Body of pancreas (tissue), 4 donors: ENCODE results near the gene S100A9. TPM values are rescaled to one million over a fixed set of nuclear protein-coding genes. Genes with fewer than 3 reads are reported as not detected.
A peak's percentile ranks its signal among the peaks of the same experiment; 100 is the strongest.

ENCODE experiments used
- ATAC-seq: fragments of 150-250 bp; one replicate; pipeline ENCODE4 v1.9.1; 2016
- DNase-seq, 4 donors: peaks; one replicate each; pipeline ENCODE4 v3.0.0-alpha.2; 2019
- H3K27ac ChIP-seq, 4 donors: fragments of 200-600 bp; sonication (generic); 1 replicate in 3 of 4; 2 replicates in 1 of 4; pipeline versions ENCODE4 v1.5.1 to v1.6.1; 2016 to 2019; ENCODE audit warnings: mild to moderate bottlenecking in 1 of 4, mixed read lengths in 1 of 4, moderate library complexity in 1 of 4
- H3K27me3 ChIP-seq, 2 donors: fragments of 200-600 bp; sonication (generic); one replicate each; pipeline ENCODE4 v1.6.0; 2016; ENCODE audit warnings: mild to moderate bottlenecking in 1 of 2
- H3K36me3 ChIP-seq, 2 donors: fragments of 200-600 bp; sonication (generic); replicated peaks in 1 of 2; 2 replicates each; pipeline ENCODE4 v1.5.1; 2016; ENCODE audit warnings: low read depth in 2 of 2; ENCODE audit not compliant: insufficient read depth in 1 of 2
- H3K4me1 ChIP-seq: fragments of 200-600 bp; sonication (generic); one replicate; pipeline ENCODE4 v1.6.0; 2016
- H3K4me3 ChIP-seq, 2 donors: fragments of 200-600 bp; sonication (generic); 1 replicate in 1 of 2; 2 replicates in 1 of 2; pipeline ENCODE4 v1.5.1; 2016 to 2019
- H3K9me3 ChIP-seq, 3 donors: fragments of 200-600 bp; sonication (generic); 1 replicate in 2 of 3; 2 replicates in 1 of 3; pipeline ENCODE4 v1.5.1; 2016
- CTCF ChIP-seq, 7 experiments: fragments of 450-650 bp in 4 of 7; fragments of 200-600 bp in 3 of 7; sonication (generic) in 3 of 7; IDR thresholded peaks; one replicate each; pipeline ENCODE4 v1.5.1; 2016 to 2019; ENCODE audit warnings: antibody characterized with exemption in 7 of 7
- POLR2A ChIP-seq, 3 donors: fragments of 450-650 bp; IDR thresholded peaks; one replicate each; pipeline ENCODE4 v1.6.1; 2016; ENCODE audit warnings: antibody characterized with exemption in 3 of 3, mild to moderate bottlenecking in 2 of 3
- WGBS, 2 donors: methylation state at CpG; one replicate each; pipeline ENCODE4 v1.1.5; 2017; 5-methylcytosine and 5-hydroxymethylcytosine counted together
- intact Hi-C: fragments of 100-400 bp; cut with DNase I; formaldehyde crosslinking; loops from one replicate; pipeline ENCODE4 v1.15.1; 2023
- total RNA-seq, 2 donors: library from RNA; depleted of rRNA; stranded (reverse); fragments of >200 nt; gene quantifications; one replicate each; pipeline ENCODE4 v1.1.0, GENCODE V29; 2016

S100A9 gene
- total RNA-seq, 2 donors from 2014 or later: 19.5 to 43.2 TPM

- no peak for DNase-seq
- ATAC-seq: no peak
- Histone ChIP-seq H3K36me3 (no peaks in the 10 kb centered on the region), H3K9me3 (no peaks in the 10 kb centered on the region), H3K4me3 (no peak overlapping the region), H3K27ac (no peak overlapping the region), H3K4me1 (no peaks in the 10 kb centered on the region), H3K27me3 (no peaks in the 10 kb centered on the region)
- intact Hi-C loops: loop anchor here (5.0 kb wide), 1 partner anchor 141 kb away; no protein-coding TSS in a partner anchor
- WGBS, 2 donors: 68 to 69% methylated on average over 8 of the region's 8 CpGs
- no peak for TF ChIP-seq CTCF (IDR thresholded peaks at IDR 0.05)
- TF ChIP-seq POLR2A (IDR thresholded peaks at IDR 0.05): no peak
Observed at GRCh38 chr1:153356392-153357075, 1.1 kb upstream of the S100A9 start.

- H3K27ac ChIP-seq: peak overlapping the region in 1 of 4 donors; percentile 54
- H3K9me3 ChIP-seq: no peaks in the 10 kb centered on the region
Observed at GRCh38 chr1:153357076-153357852, 390 bp upstream of the S100A9 start.

GRCh38 chr1:153358691-153358975 lies 979 bp downstream of the S100A9 start:
- Histone ChIP-seq H3K4me1 (no peaks in the 10 kb centered on the region), H3K27ac (peak overlapping the region in 1 of 4 donors; percentile 54), H3K9me3 (no peaks in the 10 kb centered on the region), H3K36me3 (no peaks in the 10 kb centered on the region), H3K4me3 (no peak overlapping the region), H3K27me3 (no peaks in the 10 kb centered on the region)
- DNase-seq (no peak), ATAC-seq (no peak)
- intact Hi-C loops: loop anchor here (5.0 kb wide), 1 partner anchor 139 kb away; no protein-coding TSS in a partner anchor
- TF ChIP-seq CTCF (IDR thresholded peaks at IDR 0.05): no peak
- no peak for TF ChIP-seq POLR2A (IDR thresholded peaks at IDR 0.05)
- WGBS, 2 donors: 73 to 76% methylated on average over 3 of the region's 3 CpGs

More at GRCh38 chr1:153357076-153357852, 390 bp upstream of the S100A9 start:
- WGBS, 2 donors: 51 to 63% methylated on average over 8 to 10 of the region's 10 CpGs
- H3K4me1 ChIP-seq: no peaks in the 10 kb centered on the region
- H3K36me3 ChIP-seq: no peaks in the 10 kb centered on the region
- peak in 3 of 4 donors; percentile 16 to 67 (median 24) for DNase-seq
- ATAC-seq: no peak
- H3K4me3 ChIP-seq: no peak overlapping the region
- intact Hi-C loops: loop anchor here (5.0 kb wide), 1 partner anchor 140 kb away; no protein-coding TSS in a partner anchor
- no peak for TF ChIP-seq CTCF (IDR thresholded peaks at IDR 0.05)
- no peak for TF ChIP-seq POLR2A (IDR thresholded peaks at IDR 0.05)
- H3K27me3 ChIP-seq: no peaks in the 10 kb centered on the region

DNA sequence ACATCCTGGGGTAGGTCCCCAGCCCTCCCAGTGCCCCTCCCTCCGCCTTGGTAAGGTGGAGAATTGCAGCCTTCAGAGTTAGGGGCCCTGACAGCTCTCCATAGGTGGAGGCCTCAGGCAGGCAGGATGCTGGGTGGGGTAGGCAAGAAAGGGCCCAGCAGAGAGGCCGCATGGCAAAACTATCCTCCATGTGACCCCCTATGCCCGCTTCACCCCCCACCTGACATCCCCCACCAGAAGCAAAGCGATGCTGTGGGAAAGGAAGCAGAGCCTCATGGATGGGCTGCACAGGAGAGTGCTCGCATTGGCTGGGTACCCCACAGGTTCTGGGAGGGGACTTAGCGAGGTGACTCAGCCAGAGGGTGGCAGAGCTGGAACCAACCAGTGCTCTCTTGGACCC lies 1.6 kb downstream of the S100A9 start:
- intact Hi-C loops: loop anchor here (5.0 kb wide), 1 partner anchor 138 kb away; no protein-coding TSS in a partner anchor
- Histone ChIP-seq H3K4me1 (no peaks in the 10 kb centered on the region), H3K27me3 (no peaks in the 10 kb centered on the region), H3K36me3 (no peaks in the 10 kb centered on the region), H3K9me3 (no peaks in the 10 kb centered on the region), H3K4me3 (no peak overlapping the region), H3K27ac (no peak overlapping the region)
- no peak for TF ChIP-seq CTCF (IDR thresholded peaks at IDR 0.05)
- TF ChIP-seq POLR2A (IDR thresholded peaks at IDR 0.05): no peak
- DNase-seq (no peak), ATAC-seq (no peak)
- WGBS, 2 donors: 82 to 84% methylated on average over 6 of the region's 6 CpGs
